Hypothalamus (tissue), 51 donors: Measurements from ENCODE around the gene UBXN6.

Experiments used
- DNase-seq, 51 donors: peaks; one replicate each; lab custom pipeline; 2025; lab: John Stamatoyannopoulos, UW

Gene UBXN6

DNA sequence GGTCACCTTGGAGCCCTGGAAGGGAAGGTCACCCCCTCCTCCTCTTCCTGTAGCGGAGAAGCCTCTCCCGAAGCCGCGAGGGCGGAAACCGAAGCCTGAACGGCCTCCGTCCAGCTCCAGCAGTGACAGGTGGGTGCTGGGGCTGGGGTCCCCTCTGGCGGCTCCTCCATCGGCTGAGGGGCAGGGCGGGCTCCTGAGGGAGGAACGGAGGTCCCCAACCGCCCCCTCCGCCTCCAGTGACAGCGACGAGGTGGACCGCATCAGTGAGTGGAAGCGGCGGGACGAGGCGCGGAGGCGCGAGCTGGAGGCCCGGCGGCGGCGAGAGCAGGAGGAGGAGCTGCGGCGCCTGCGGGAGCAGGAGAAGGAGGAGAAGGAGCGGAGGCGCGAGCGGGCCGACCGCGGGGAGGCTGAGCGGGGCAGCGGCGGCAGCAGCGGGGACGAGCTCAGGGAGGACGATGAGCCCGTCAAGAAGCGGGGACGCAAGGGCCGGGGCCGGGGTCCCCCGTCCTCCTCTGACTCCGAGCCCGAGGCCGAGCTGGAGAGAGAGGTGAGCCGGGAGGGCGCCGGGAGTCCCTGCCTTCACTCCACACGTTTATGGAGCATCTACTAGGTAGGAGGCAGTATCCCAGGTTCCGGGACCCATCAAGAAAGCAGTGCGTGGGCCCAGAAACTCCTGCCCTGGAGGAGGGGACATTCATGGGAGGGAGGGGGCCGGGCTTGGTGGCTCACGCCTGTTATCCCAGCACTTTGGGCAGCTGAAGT lies 36.5 kb upstream of the UBXN6 start:
- DNase-seq, result no peak

DNA sequence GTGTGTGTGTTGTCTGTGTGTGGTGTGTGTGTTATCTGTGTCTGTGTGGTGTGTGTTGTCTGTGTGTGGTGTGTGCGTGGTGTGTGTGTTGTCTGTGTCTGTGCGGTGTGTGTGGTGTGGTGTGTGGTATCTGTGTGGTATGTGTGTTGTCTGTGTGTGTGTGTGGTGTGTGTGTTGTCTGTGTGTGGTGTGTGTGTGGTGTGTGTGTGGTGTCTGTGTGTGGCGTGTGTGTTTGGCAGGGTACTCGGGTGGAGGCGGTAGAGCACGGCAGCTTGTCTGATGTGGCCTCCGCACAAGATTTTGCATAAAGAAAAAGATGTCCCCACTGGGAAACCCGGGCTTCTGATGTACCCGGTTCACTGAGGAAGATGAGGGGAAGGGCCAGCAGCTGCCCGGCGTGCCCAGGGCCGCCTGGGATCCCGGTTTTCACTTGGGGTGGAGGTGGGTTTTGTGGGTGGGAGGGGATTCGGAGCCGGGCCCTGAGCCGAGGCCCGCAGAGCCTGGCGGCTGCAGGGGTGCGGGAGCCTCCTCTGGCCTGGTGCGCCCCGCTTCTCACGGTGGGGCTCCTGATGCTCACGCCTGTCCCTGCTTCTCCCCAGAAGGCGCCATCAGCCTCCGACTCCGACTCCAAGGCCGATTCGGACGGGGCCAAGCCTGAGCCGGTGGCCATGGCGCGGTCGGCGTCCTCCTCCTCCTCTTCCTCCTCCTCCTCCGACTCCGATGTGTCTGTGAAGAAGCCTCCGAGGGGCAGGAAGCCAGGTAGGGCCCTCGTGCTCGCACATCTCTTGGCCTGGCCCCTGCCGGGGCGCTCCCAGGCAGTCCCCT lies 35.7 kb upstream of the UBXN6 start:
- peak in 1 of 51 donors; percentile 34 for DNase-seq

DNA sequence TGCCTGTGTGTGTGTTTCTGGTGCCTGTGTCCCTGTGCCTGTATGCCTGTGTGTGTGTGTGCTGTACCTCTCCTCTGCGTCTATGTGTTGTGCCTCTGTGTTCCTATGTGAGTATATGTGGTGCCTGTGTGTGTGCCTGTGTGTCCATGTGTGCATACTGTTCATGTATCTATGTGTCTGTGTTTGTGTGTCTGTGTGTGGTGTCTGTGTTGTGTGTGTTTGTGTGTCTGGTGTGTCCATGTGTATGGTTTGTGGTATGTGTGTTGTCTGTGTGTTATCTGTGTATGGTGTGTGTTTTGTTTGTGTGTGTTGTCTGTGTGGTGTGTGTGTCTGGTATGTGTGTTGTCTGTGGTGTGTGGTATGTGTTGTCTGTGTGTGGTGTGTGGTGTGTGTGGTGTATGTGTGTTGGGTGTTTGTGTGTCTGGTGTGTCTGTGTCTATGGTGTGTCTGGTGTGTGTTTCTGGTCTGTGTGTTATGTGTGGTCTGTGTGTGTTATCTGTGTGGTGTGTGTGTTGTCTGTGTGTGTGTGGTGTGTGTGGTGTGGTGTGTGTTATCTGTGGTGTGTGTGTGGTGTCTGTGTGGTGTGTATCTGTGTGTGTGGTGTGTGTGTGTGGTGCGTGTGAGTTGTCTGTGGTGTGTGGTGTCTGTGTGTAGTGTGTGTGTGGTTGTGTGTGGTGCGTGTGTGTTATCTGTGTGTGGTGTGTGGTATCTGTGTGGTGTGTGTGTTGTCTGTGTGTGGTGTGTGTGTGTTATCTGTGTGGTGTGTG lies 34.9 kb upstream of the UBXN6 start:
- DNase-seq, result no peak

DNA sequence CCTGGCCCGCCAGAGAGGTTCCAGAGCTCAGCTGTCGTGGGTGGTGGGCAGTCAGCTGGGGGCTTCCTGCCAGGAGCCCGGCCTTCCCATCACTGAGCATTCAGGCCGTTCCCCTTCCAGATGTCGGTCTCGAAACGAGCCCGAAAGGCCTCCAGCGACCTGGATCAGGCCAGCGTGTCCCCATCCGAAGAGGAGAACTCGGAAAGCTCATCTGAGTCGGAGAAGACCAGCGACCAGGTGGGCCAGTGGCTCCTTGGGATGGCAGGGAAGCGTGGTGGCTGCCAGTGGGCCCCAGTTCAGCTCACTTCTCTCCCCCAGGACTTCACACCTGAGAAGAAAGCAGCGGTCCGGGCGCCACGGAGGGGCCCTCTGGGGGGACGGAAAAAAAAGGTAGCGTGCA lies 33.9 kb upstream of the UBXN6 start:
- DNase-seq, result no peak

DNA sequence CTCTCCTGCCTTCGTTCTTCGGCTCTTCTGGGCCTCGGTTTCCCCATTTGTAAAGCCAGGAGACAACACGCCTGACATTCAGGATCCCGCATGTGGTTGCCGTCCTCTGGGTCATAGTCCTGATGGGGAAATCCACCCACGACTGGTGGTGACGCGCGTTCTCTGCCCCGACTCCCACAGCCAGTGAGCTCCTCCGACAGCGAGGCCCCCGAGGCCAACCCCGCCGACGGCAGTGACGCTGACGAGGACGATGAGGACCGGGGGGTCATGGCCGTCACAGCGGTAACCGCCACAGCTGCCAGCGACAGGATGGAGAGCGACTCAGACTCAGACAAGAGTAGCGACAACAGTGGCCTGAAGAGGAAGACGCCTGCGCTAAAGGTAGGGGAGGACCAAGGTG lies 30.9 kb upstream of the UBXN6 start:
- DNase-seq, result no peak

DNA sequence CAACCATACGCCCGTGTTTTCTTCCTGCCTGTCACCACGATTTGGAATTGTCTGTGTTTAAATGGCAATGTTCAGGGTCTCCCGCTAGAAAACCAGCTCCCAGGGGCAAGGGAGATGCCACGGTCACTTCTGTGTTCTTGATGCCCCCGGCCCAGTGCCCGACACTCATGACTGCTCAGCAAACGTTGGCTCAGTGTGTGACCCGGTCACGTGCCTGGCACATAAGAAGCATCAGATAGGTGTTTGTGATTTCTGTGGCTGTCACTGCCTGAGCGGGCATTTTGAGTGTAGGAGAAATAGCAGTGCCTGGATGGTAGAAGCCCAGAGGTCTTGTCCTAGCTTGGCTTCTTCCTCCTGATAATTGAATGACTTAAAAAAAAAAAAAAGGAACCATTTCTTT lies 30.0 kb upstream of the UBXN6 start:
- DNase-seq, result no peak

DNA sequence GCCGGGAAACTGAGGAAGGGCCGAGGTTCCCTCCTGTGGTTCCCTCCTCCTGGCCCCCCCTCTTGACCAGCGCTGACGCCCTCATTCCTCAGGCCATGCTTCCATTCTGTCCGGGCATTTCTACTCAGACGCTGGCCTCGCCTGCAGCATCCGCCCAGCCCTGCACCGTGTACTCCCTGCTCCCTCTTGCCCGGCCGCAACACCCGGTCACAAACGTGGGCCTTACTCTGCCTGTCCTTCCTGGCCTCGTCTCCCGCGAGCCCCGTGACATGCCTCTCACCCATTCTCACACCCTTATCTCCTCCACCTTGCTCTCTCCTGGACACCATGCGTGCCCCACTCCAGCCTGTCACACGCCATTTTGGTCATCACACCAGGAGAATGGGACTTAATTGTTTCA lies 25.8 kb upstream of the UBXN6 start:
- DNase-seq, result no peak

DNA sequence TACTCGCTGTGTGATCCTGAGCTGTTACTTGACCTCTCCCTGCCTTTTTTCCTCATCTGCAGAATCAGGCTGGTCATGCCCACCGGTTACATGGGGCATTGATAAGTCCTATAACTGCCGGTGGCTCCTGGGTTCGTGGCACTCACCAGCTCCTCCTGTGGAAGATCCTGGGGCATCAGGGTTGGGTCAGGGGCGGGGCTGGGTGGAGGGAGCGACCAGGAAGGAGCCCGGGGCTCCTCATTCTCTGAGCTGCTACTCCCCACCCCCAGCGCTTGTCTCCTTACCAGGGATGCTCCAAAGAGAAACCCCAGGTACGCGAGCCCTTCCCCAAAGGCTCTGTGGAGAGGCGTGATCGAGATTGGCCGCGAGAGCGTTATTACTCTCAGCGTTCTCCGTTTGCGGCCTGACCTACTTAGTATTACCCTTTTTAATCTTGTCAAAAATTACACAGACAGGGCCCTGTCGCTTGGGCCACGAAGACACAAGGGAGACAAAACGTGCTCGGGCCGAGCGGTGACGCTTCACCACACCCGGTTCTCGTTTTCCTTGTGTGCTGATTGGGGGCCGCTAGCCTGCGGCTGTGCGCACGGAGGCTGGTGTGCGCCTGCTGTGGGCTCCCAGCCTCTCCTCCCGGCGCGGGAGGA lies 25.2 kb upstream of the UBXN6 start:
- no peak for DNase-seq

DNA sequence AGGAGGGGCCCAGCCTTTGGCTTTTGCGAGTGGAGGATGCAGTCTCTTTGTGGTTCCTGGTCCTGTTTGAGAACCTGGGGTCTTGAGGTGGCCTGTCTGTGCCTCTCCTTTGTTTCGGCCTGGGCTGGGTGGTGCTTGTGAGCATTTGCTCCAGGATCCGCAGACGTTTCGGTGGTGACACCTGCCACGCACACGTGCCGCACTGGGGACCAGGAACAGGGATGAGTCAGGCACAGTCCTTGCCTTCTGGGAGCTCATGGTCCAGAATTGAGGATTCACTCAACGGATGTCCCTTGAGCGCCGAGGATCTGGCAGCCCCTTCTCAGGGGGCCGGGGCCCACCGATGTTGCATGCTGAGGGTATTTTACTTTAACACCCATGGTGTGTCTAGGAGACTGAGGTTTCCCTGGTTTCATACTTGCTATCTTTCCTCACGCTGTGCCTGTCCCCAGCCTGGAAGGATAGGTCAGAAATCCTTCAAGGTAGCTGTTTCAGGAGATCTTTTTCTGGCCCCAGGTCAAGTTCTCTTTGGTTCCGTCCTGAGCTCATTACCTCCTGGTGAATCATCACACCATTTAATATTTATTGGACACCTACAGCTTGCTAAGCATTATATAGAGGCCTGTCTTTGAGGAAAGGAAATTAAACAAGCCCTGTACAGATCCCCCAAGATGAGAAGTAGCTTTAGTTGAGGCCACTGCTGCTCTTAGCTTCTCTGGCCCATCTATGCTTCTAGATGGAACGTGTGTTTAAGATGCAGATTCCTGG lies 19.6 kb upstream of the UBXN6 start:
- DNase-seq, result no peak

DNA sequence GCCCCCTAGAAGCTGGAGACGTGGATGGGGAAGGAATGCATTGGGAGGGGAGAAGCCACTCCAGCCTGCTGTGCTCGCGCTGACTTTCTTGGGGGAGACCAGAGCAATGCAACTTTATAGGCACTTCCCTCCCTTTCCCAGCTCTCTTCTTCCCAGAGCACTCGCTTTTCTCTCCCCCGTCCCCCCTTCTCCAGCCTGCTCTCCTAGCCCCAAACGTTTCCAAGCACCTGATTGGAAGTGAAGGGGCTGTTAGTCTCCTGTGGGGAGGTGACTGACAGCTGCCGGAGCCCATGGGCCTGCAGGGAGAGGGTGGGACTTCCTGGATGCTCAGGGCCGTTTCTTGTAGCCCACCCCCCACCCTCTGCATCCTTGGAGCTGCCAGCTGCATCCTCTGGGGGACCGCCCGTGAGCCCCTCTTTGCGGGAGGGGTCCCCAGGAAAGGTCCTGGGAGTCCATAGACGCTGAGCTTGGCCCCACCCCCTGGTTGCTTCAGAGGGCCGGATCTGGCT lies 17.0 kb upstream of the UBXN6 start:
- DNase-seq, result peak in 44 of 51 donors; percentile 4 to 80 (median 42)

DNA sequence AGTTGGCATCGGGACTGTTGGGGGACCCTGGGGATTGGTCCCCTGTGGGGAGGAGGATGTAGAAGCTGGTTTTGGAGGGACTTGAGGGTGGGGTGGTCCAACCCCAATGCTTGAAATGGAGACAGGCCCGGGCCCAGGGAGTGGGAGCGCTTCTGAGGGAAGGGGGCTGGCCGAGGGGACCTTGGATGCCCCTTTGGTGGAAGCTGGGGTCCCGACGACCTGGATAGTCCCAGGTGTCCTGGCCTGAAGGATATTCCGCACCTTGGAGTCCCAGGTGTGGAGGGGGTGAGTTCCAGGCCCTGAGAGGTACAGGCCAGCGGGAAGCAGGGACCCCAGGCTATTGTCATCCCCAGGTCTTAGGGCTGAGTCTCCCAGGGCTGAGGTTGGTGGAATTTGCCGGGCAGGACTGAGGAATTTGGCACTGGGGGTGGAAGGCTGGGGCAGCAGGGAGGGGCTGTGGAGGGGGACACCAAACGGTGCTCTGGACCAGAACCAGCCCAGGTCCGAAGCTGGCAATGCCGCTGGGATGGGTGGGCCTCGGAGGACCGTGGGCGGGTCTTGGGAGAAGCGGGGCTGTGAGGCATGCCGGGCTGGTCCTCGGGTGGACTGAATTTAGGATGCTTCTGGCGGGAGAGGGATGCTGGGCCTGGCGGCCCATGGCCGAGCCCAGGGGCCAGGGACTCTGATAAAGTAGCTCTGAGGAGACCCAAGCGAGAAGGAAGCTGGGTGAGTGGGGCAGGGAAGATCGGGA lies 16.3 kb upstream of the UBXN6 start:
- peak in 1 of 51 donors; percentile 5 for DNase-seq

DNA sequence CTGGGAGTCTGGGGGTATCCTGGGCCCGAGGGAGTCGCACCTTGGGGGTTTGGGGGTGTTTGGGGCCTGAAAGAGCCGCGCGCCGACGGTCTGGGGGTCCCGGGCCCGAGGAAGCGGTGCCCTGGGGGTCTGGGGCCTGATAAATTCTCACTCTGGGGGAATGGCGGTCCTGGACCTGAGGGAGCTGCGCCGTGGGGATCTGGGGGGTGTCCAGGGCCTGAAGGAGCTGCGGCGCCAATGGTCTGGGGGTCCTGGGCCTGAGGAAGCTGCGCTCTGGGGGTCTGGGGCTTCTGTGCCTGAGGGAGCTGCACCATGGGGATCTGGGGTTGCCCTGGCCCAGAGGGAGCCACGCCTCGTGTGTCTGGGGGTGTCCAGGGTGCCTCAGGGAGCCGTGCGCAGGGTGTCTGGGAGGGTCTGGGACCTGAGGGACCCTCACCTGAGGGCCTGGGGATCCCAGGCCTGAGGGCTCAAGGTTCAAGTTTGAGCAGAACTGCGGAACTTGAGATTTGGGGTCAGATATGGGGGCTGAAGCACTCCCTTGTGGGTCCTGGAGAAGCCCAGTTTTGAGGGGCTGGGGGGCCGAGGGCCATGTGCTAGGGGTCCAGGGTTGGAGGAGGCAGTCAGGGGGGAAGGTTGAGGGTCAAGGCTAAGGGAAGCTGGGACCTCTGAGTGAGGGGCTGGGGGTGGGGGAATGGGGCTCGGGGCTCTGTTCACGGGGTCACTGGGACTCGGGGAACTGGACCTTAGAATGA lies 15.6 kb upstream of the UBXN6 start:
- no peak for DNase-seq

DNA sequence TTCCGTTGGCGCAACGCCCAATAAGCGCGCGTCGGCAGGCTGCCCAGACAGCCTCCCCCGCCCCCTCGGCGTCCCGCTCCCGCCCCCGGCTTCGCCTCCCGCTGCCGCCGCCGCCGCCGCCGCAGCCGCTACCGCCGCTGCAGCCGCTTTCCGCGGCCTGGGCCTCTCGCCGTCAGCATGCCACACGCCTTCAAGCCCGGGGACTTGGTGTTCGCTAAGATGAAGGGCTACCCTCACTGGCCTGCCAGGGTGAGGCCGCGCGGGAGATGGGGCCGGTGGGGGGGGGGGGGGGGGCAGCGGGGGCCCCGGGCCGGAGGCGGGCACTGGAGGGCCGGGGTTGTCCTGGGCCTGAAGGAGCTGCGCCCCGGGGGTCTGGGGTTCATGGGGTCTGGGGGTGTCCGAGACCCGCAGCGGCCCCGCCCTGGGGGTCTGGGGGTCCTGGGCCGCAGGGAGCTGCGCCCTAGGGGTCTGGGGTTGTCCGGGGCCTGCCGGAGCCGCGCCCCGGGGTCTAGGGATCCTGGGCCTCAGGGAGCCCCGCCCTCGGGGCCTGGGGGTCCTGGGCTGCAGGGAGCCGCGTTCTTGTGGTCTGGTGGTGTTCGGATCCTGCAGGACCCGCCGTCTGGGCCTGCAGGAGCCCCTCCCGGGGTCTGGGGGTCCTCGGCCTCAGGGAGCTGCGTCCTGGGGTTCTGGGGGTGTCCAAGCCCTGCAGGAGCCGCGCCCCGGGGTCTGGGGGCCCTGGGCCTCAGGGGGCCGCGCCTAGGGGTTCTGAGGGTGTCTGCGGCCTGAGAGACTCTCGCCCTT lies 14.8 kb upstream of the UBXN6 start, which contains the start of gene HDGFL2:
Gene HDGFL2, plus strand, starts transcription at position 124 of the 801 bp plus-strand sequence. Its CDS starts 54 bp downstream, at position 178.
- peak in 4 of 51 donors; percentile 46 to 95 (median 90) for DNase-seq

DNA sequence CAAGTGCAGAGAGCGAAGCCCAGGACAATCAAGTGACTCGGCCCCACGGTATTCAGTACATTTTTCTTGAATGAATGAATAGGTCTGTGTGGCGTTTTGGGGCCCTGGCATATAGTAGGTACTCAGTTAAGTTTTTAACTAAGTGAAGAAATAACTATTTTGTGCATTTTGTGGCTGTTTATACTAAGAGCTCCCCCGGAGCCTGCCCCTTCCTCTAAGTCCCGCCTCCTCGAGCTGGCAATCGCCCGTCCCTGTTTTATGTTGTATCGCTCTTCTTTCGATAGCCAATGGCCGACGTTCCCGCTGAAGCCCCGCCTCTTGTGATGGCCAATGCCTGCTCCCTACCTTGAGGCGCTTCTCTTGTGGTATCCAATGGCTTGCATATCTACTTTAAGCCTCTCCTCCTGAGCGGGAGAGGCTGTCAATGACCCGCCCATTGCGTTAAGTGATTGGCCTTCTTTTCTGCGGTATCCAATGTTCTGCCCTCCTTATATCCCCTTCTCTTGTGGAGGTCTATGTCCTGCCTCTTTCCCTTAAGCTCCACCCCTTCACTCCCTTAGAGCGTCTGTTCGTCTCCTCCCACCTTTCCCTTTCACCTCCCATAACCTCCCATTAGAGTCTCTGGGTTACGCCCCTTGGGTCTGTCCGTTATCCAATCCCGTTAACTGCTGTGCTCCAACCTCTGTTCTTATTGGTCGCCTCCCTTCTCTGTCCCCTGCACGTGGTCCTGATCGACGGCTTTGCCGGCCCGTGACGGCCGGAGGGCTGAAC lies 14.0 kb upstream of the UBXN6 start:
- DNase-seq, result peak; percentile 39 to 100 (median 99)

DNA sequence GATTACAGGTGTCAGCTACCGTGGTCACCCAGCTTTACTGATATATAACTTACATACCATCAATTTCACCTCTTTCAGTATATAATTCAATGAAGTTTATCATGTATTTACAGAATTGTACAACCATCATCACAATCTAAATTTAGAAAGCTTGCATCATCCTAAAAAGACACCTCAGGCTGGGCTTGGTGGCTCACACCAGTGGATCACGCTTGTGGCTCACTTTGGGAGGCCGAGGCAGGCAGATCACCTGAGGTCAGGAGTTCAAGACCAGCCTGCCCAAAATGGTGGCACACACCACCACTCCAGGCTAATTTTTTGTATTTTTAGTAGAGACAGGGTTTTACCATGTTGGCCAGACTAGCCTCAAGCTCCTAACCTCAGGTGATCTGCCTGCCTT lies 10.2 kb upstream of the UBXN6 start:
- no peak for DNase-seq

DNA sequence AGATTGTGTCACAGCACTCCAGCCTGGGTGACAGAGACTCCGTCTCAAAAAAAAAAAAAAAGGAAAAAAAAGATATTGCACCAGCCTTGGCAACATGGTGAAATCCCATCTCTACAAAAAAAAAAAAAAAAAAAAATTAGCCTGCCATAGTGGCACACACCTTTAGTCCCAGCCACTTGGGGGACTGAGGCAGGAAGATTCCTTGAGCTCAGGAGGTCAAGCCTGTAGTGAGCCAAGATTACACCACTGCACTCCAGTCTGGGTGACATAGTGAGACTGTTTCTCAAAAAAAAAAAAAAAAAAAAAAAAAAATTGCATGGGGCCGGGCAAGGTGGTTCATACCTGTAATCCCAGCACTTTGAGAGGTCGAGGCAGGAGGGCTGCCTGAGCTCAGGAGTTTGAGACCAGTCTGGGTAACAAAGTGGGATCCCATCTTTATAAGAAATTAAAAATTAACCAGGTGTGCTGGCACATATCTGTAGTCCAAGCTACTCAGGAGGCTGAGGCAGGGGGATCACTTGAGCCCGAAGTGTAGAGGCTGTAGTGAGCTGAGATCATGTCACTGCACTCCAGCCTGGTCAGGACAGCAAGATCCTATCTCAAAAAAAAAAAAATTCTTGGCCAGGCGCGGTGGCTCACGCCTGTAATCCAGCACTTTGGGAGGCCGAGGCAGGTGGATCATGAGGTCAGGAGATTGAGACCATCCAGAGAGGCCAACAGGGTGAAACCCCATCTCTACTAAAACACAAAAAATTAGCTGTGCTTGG lies 7.4 kb upstream of the UBXN6 start:
- no peak for DNase-seq
